D721Med (cell line): ENCODE data around the gene HACE1.
"Not testable (repeated sequence)": the region's sequence is repeated elsewhere in the genome, so short reads cannot be mapped to it uniquely, and the experiment has no call there.

Source experiments
- DNase-seq: peaks from one replicate; pipeline ENCODE4 v3.0.0; 2011; ENCODE audit warnings: low spot score; ENCODE audit not compliant: insufficient read length
- FAIRE-seq: peaks from 2 replicates; lab custom pipeline; 2011; peaks lifted over from hg19 to GRCh38; lab: Jason Lieb, UNC
- CTCF ChIP-seq: IDR thresholded peaks from 2 replicates; pipeline ENCODE4 v1.5.1; 2012; ENCODE audit warnings: mild to moderate bottlenecking, control low read depth; ENCODE audit not compliant: insufficient read depth; ENCODE audit errors: missing control alignments

HACE1 gene

GRCh38 chr6:104855507-104855906 is 4.2 kb downstream of the HACE1 start:
- DNase-seq: no peak
- FAIRE-seq: no peak
- no peak for TF ChIP-seq CTCF

- not testable (repeated sequence) for DNase-seq, FAIRE-seq
These were observed 12.0 kb downstream of the HACE1 start for GRCh38 chr6:104847721-104848120.

GRCh38 chr6:104843229-104843628 is 16.5 kb downstream of the HACE1 start:
- DNase-seq: no peak
- no peak for FAIRE-seq
- no peak for TF ChIP-seq CTCF

- DNase-seq (no peak), FAIRE-seq (peak; percentile 86)
- TF ChIP-seq CTCF: no peak
These were observed 22.6 kb downstream of the HACE1 start for GRCh38 chr6:104837158-104837557.

GRCh38 chr6:104836479-104837020 is 23.2 kb downstream of the HACE1 start:
- not testable (repeated sequence) for DNase-seq, FAIRE-seq

- DNase-seq (no peak), FAIRE-seq (no peak)
- TF ChIP-seq CTCF: no peak
These were observed 23.9 kb downstream of the HACE1 start for GRCh38 chr6:104835782-104836181.

GRCh38 chr6:104829183-104829958 is 30.3 kb downstream of the HACE1 start:
- no peak for TF ChIP-seq CTCF
- FAIRE-seq (peak; percentile 51), DNase-seq (no peak)

GRCh38 chr6:104828478-104828877 is 31.2 kb downstream of the HACE1 start:
- no peak for TF ChIP-seq CTCF
- DNase-seq (no peak), FAIRE-seq (no peak)

- not testable (repeated sequence) for FAIRE-seq, DNase-seq
These were observed 38.9 kb downstream of the HACE1 start for GRCh38 chr6:104820820-104821219.
